ENCODE data around the gene KLK12.

Gene KLK12

DNA sequence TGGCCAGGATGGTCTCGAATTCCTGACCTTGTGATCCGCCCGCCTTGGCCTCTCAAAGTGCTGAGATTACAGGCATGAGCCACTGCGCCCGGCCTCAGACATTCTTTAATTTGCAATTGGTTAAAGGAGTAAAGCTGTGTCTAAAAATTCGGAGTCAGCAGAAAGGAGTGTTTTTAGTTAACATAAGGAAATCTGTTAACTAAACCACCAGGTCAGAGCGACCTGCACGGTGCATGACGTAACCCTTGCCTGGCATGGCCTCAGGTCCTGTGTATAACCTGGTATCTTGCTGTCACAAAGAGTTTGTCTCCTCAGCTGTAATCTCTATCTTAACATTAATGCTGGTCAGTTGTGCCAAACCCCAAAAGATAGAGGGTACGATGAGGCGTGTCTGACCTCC lies 9.5 kb upstream of the KLK12 start:
- no peak for DNase-seq

- DNase-seq: no peak
These were observed 8.7 kb upstream of the KLK12 start for GRCh38 chr19:51043497-51043896.

DNA sequence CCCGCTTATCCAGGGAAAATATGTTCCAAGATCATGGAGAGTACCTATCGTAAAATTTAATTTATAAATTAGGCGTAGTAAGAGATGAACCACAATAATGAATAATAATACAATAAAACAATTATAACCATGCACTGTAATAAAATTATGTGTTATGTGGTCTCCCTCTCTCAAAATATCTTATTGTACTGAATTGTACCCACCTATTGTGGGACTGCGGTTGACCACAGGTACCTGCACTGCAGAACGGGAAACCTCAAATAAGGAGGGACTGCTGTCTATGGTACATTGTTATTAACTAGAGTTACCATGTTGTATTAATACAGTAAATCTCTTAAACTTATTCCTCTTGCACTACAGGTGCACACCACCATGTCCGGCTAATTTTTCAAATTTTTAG lies 5.3 kb upstream of the KLK12 start:
- DNase-seq: no peak

- DNase-seq: no peak
These were observed 1.7 kb upstream of the KLK12 start for GRCh38 chr19:51036519-51036918.

DNA sequence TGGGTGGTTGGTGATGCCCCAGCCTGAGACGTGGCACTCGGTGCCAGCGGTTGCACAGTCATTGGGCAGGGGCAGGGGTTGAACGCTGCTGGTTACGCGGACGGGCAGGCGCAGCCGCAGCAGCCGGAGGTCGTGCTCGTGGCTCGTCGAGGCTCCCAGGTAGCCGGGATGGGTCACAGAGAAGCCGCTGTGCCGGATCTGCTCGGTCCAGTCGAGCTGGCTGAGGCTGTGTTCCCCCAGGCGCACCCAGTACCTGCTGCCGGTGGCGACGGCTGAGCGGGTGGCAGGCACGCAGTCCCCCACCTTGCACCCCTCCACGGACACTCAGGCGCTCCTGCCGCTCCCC lies 2.9 kb downstream of the KLK12 start:
- no peak for DNase-seq

- DNase-seq: no peak
These were observed 3.5 kb downstream of the KLK12 start for GRCh38 chr19:51031220-51031879.

DNA sequence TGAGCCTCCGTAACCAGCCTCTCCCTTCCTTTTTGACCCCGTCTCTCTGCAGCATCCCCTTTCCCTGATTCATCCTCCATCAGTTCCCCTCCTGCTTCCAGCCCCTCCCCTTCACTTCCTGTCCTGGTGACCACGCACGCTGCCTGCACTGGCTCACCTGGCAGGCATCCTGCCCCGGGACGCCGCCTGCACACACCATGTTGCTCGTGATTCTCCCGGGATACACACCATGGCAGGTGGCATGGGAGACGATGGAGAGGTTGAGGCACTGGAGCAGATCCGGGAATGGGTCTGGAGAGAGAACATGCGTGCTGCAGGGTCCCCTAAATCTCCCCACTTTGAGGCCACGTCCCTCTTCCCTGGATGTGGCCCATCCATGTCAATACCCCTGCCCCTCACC lies 4.2 kb downstream of the KLK12 start:
- DNase-seq: no peak

- DNase-seq: no peak
These were observed 5.1 kb downstream of the KLK12 start for GRCh38 chr19:51029718-51030117.

GRCh38 chr19:51027873-51028272 lies 6.9 kb downstream of the KLK12 start:
- no peak for DNase-seq

- no peak for DNase-seq
These were observed 7.5 kb downstream of the KLK12 start for GRCh38 chr19:51027126-51027806.

DNA sequence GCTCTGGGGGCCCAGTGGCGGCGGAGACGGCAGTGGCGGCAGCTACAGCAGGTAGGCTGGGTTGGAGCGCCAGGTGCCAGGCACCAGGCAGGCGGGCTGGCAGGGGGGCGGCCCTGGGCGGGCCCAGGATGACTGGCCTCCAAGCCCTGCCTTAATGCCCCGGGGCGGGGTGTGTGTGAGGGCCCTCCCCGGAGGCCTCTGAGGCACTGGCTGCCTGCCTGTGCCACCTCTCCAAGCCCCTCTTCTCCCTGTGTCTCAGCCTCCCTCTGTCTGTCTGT lies 8.3 kb downstream of the KLK12 start, which contains the start of gene KLK11:
TSS of gene KLK11 (minus strand) at position 63 of the 278 bp plus-strand sequence. CDS start 985 bp downstream, outside the sequence.
- DNase-seq: no peak

DNA sequence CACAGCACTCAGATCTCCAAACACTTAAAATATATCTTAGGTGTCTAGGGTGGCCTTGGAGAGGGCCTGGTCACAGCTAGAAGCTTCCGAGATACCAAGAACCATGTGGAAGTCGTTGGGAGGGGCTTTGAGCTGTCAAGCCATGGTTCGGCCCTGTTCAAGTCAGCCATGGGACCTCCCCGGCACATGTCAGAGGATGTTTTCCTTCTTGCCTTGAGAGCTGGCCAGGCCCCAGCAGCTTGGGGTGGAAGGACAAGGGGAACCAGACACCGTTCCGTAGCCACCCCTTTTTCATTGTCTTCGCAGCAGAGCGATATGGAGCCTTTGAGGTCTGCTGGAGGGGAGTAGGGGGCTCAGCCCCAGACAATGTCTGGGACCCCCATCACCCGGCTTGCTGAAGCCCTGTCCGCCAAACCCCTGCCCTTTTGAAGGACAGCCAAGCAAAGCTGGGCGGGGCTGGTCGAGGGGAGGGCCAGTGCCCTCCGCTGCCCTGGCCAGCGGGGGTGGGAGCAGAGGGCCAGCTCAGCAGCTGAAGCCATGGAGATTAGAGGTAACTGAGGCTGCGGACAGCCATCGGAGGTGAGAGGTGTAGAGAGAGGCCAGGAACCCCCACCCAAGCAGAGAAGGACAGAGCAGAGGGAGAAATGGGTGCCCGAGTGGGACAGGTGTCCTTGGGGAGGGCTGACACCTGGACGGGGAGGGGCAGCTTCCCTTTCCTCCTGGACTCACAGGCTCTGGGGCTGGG lies 8.8 kb downstream of the KLK12 start:
- DNase-seq: no peak

- DNase-seq: no peak
These were observed 9.4 kb downstream of the KLK12 start for GRCh38 chr19:51025401-51025800.

DNA sequence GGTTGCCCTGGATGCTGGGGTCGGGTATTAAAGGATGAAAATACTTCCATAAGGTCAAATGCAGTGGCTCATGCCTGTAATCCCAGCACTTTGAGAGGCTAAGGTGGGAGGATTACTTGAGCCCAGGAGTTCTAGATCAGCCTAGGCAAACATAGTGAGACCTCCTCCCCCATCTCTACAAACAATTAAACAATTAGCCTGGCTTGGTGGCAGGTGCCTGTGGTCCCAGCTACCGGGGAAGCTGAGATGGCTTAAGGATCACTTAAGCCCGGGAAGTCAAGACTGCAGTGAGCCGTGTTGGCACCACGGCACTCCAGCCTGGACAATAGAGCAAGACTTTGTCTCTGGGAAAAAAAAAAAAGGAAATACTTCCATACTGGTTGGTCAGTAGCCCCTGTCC lies 9.9 kb downstream of the KLK12 start:
- DNase-seq: no peak

- no peak for DNase-seq
These were observed 10.9 kb downstream of the KLK12 start for GRCh38 chr19:51023946-51024345.

DNA sequence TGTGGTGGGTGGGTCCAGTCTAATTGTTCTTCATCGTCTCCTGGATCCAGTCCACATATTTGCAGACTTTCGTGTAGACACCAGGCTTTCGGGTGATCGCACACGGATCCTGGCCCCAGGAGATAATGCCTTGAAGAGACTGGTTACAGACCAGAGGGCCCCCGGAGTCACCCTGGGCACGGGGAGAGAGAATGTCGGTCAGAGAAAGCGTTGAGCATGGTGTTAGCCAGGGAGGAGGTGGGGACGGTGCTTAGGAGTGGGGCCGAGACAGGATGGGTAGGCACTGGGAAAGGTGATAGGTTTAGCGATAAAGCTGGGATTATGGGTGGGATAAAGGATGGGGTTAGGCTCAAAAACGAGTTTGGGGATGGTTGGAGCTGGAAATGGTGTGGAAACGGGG lies 12.3 kb downstream of the KLK12 start:
- no peak for DNase-seq

- no peak for DNase-seq
These were observed 13.7 kb downstream of the KLK12 start for GRCh38 chr19:51020988-51021651.

GRCh38 chr19:51019544-51019925 lies 15.3 kb downstream of the KLK12 start, which contains the start of gene KLK10:
TSS of gene KLK10 (minus strand) at chr19:51019709. CDS start at chr19:51019130, 579 bp downstream.
- no peak for DNase-seq

- no peak for DNase-seq
These were observed 15.9 kb downstream of the KLK12 start for GRCh38 chr19:51018745-51019543.

DNA sequence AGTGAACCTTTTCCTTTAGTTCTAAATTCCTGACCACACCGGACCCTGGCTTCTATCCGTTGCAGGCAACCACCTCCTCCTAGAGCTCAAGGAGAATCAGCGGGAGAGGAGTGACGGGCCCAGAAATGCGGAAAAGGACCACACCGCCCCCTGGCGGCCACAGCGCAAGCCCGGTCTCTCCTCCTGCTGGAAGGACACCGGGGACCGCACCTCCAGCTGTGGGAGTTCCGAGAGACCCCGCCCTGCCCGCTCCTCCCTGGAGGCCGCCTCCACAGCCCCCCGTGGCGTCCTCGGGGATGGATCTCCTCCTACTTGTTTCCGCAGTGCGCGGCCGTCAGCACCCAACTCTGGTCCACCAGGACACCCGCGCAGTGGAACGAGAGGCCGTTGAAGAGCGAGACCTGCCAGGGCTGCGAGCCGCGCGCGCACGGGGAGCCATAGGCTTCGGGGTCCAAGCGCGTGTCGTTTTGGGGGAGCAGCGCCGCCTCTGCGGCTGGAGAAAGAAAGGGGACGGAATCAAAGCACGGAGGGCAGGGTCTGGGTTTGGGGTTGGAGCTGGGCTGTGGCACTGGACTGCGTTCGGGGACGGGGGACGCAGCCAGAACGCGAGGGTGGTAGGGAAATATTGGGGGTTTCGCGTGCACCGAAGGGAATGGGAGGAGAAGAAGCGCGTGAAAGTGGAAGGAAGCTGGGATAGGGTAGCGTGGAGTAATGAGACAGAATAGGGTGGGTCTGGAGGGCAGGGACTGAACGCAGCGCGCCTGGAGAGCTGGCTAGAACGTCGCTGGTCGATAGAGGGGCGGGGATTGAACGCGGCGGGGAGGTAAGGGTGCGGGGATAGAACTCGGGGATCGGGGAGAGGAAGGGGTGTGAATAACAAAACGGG lies 17.8 kb downstream of the KLK12 start:
- no peak for DNase-seq

- no peak for DNase-seq
These were observed 19.0 kb downstream of the KLK12 start for GRCh38 chr19:51015691-51016267.
